Ascending aorta (tissue), 2 donors: Measurements from ENCODE around the gene JAZF1. TPM values are rescaled to one million over a fixed set of nuclear protein-coding genes. Genes with fewer than 3 reads are reported as not detected.

Experiments used
- DNase-seq, 2 donors: peaks; one replicate each; pipeline ENCODE4 v3.0.0-alpha.2; 2019; ENCODE audit warnings: low spot score in 2 of 2
- H3K27ac ChIP-seq, 2 donors: fragments of 200-600 bp; sonication (generic); one replicate each; pipeline ENCODE4 v1.5.1; 2016 to 2017; ENCODE audit warnings: mild to moderate bottlenecking in 1 of 2
- H3K27me3 ChIP-seq: fragments of 200-600 bp; sonication (generic); one replicate; pipeline ENCODE4 v1.5.1; 2017
- H3K36me3 ChIP-seq, 2 donors: fragments of 200-600 bp; sonication (generic); one replicate each; pipeline ENCODE4 v1.5.1; 2016
- H3K4me1 ChIP-seq, 2 donors: fragments of 200-600 bp; sonication (generic); one replicate each; pipeline ENCODE4 v1.5.1; 2016 to 2017; ENCODE audit warnings: mild to moderate bottlenecking in 1 of 2
- H3K4me3 ChIP-seq, 2 donors: fragments of 200-600 bp; sonication (generic); one replicate each; pipeline ENCODE4 v1.5.1; 2016 to 2017; ENCODE audit warnings: mild to moderate bottlenecking in 1 of 2
- H3K9me3 ChIP-seq, 2 donors: fragments of 200-600 bp; sonication (generic); one replicate each; pipeline ENCODE4 v1.5.1; 2016
- CTCF ChIP-seq, 3 experiments: fragments of 200-600 bp in 2 of 3; fragments of 450-650 bp in 1 of 3; sonication (generic) in 2 of 3; IDR thresholded peaks; one replicate each; pipeline ENCODE4 v1.5.1; 2016 to 2019; ENCODE audit warnings: antibody characterized with exemption in 3 of 3, mild to moderate bottlenecking in 1 of 3, moderate library complexity in 1 of 3
- intact Hi-C: fragments of 100-400 bp; cut with DNase I; formaldehyde crosslinking; loops from one replicate; pipeline ENCODE4 v1.15.1; 2023
- total RNA-seq: library from RNA; depleted of rRNA; stranded (reverse); fragments of >200 nt; gene quantifications from one replicate; pipeline ENCODE4 v1.1.0, GENCODE V29; 2016

JAZF1 gene
- total RNA-seq, 1 donor from 2014 or later = 37.7 TPM

GRCh38 chr7:28081016-28081415 lies 99.6 kb downstream of the JAZF1 start:
- no peak for DNase-seq
- H3K36me3 ChIP-seq = no peaks in the 10 kb centered on the region
- intact Hi-C loops = loop anchor here (2.0 to 10.0 kb wide), 3 partner anchors 16 to 419 kb away; partner anchors contain the start of genes HIBADH and TAX1BP1
- H3K27ac ChIP-seq = no peak overlapping the region
- H3K9me3 ChIP-seq = no peaks in the 10 kb centered on the region
- TF ChIP-seq CTCF (IDR thresholded peaks at IDR 0.05) = no peak
- H3K4me3 ChIP-seq = no peak overlapping the region
- no peaks in the 10 kb centered on the region for H3K27me3 ChIP-seq
- H3K4me1 ChIP-seq = peaks cover 0 to 25% of the 10 kb centered on the region in 2 donors

- no peaks in the 10 kb centered on the region for H3K36me3 ChIP-seq
- intact Hi-C loops = loop anchor here (2.0 kb wide), 1 partner anchor 41 kb away; no protein-coding TSS in a partner anchor
- no peak overlapping the region for H3K4me3 ChIP-seq
- peaks cover 0 to 9% of the 10 kb centered on the region in 2 donors for H3K4me1 ChIP-seq
- H3K27me3 ChIP-seq = no peaks in the 10 kb centered on the region
- peak; percentile 70 to 95 (median 90) for TF ChIP-seq CTCF (IDR thresholded peaks at IDR 0.05)
- no peak for DNase-seq
- H3K27ac ChIP-seq = no peak overlapping the region
- H3K9me3 ChIP-seq = no peaks in the 10 kb centered on the region
Measured at GRCh38 chr7:28078036-28078901, 102.3 kb downstream of the JAZF1 start.

- H3K27me3 ChIP-seq = no peaks in the 10 kb centered on the region
- no peaks in the 10 kb centered on the region for H3K36me3 ChIP-seq
- no peaks in the 10 kb centered on the region for H3K9me3 ChIP-seq
- intact Hi-C loops = loop anchor here (2.0 kb wide), 1 partner anchor 41 kb away; no protein-coding TSS in a partner anchor
- no peak overlapping the region for H3K4me3 ChIP-seq
- TF ChIP-seq CTCF (IDR thresholded peaks at IDR 0.05) = no peak
- DNase-seq = no peak
- H3K4me1 ChIP-seq = peaks cover 0 to 3% of the 10 kb centered on the region in 2 donors
- no peak overlapping the region for H3K27ac ChIP-seq
Measured at GRCh38 chr7:28077616-28078015, 103.0 kb downstream of the JAZF1 start.

- H3K27ac ChIP-seq = no peak overlapping the region
- no peaks in the 10 kb centered on the region for H3K27me3 ChIP-seq
- TF ChIP-seq CTCF (IDR thresholded peaks at IDR 0.05) = no peak
- no peak overlapping the region for H3K4me3 ChIP-seq
- no peaks in the 10 kb centered on the region for H3K36me3 ChIP-seq
- DNase-seq = no peak
- peaks cover 0 to 3% of the 10 kb centered on the region in 2 donors for H3K4me1 ChIP-seq
- no peaks in the 10 kb centered on the region for H3K9me3 ChIP-seq
- intact Hi-C loops = no loop called here
Measured at GRCh38 chr7:28076423-28077200, 104.0 kb downstream of the JAZF1 start.

GRCh38 chr7:28075674-28076358 lies 104.8 kb downstream of the JAZF1 start:
- intact Hi-C loops = no loop called here
- no peak for DNase-seq
- Histone ChIP-seq H3K27me3 (no peaks in the 10 kb centered on the region), H3K4me1 (peaks cover 0 to 6% of the 10 kb centered on the region in 2 donors), H3K4me3 (no peak overlapping the region), H3K36me3 (no peaks in the 10 kb centered on the region), H3K9me3 (no peaks in the 10 kb centered on the region), H3K27ac (no peak overlapping the region)
- TF ChIP-seq CTCF (IDR thresholded peaks at IDR 0.05) = no peak
